Erythroblast (primary cell): ENCODE measurements around the gene CSMD2.

Experiments
- DNase-seq, 2 experiments: peaks; one replicate each; lab custom pipeline; 2025; lab: John Stamatoyannopoulos, UW
- GATA1 ChIP-seq: IDR thresholded peaks from 2 replicates; pipeline ENCODE4 v1.6.1; 2011; ENCODE audit warnings: low read depth, mild to moderate bottlenecking, control low read depth, low read length, moderate library complexity
- POLR2A ChIP-seq: IDR thresholded peaks from 2 replicates; pipeline ENCODE4 v1.6.1; 2011; ENCODE audit warnings: mild to moderate bottlenecking, low read length

CSMD2 gene

GRCh38 chr1:33716976-33717688 lies 447.9 kb downstream of the CSMD2 start:
- TF ChIP-seq GATA1 (no peak), POLR2A (no peak)
- DNase-seq: no peak

- DNase-seq: no peak
- TF ChIP-seq GATA1 (no peak), POLR2A (no peak)
These were observed 449.7 kb downstream of the CSMD2 start for GRCh38 chr1:33715195-33715811.

DNA sequence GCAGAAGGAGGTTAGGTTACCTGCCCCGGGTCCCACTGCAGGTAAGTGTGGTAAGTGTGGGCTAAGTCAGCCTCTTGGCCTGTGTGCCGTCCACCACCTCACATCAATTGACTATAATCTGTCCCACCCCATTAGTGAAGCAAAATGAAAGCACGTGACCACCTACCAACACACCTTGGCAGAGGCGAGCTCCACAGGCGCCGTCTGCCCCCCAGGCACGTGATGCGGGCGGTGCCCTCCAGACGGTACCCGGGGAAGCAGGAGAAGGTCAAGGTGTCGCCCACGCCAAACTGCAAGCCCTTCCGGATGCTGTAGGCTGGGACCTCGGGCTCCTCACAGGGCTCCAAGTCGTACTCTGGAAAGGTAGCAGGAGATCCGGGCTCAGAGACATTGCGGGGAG lies 450.6 kb downstream of the CSMD2 start:
- DNase-seq: no peak
- TF ChIP-seq GATA1 (no peak), POLR2A (no peak)

DNA sequence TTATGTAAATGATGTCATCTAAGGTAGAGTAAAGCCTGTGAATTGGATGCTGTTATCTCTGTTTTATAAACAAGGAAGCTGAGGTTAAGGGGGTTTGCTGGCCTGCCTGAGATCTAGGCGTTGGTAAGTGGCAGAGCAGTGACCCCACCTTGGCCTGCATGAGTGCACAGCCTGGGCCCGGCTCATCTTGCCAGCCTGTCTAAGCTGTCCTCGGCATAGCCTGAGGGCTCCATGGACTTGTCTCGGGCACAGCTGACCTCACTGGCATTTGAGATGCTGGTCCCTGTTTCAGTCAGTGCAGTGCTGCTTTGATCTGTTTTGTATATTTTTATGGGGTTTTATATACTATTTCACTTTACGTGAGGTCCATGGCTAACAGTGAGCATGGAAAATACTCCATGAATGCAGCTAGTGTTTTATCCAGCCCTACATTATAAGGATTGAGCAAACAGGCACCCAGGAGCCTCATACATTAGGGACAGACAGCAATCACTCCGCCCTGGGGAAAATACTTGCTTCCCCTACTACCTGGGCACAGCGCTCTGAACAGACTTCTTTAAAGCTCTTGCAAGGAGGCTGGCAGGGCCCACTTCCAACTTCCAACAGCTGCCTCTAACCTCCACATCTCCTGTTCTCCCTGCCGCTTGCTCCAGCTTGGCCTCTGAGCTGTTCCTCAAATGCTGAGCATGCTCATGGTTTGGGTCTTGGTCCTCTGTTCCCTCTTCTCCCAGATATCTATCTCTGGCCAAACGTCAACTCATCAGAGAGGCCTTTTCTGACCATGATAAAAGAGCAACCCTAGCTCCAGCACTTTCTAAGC lies 451.8 kb downstream of the CSMD2 start:
- no peak for TF ChIP-seq POLR2A
- TF ChIP-seq GATA1: no peak
- DNase-seq: no peak

GRCh38 chr1:33712186-33712585 lies 452.8 kb downstream of the CSMD2 start:
- TF ChIP-seq POLR2A (no peak), GATA1 (no peak)
- no peak for DNase-seq

DNA sequence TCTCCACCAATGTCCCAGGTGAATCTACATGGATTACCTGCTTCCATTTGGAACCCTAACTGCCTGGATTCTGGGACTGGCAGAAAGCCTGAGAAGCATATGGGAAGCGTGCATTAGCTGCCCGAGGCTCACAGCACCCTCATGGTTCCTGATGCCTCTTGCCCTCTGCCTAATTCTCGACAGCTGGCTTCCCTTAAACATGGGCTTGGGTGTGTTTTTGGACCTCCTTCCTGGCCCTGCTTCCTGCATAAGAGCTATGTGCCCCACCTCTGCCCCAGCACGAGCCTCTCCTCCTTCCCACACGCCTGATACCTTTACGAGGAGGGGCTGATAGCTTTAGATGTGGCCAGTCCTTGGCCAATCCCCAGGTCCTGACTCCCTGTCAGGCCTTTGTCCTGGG lies 453.5 kb downstream of the CSMD2 start:
- TF ChIP-seq POLR2A: no peak
- TF ChIP-seq GATA1: no peak
- no peak for DNase-seq

GRCh38 chr1:33710967-33711366 lies 454.1 kb downstream of the CSMD2 start:
- DNase-seq: no peak
- no peak for TF ChIP-seq GATA1
- TF ChIP-seq POLR2A: no peak

GRCh38 chr1:33709783-33710718 lies 455.0 kb downstream of the CSMD2 start:
- TF ChIP-seq GATA1: no peak
- no peak for TF ChIP-seq POLR2A
- no peak for DNase-seq

- no peak for DNase-seq
- TF ChIP-seq POLR2A (no peak), GATA1 (no peak)
These were observed 455.8 kb downstream of the CSMD2 start for GRCh38 chr1:33709174-33709782.

- no peak for DNase-seq
- no peak for TF ChIP-seq POLR2A
- TF ChIP-seq GATA1: no peak
These were observed 458.3 kb downstream of the CSMD2 start for GRCh38 chr1:33706634-33707255.

DNA sequence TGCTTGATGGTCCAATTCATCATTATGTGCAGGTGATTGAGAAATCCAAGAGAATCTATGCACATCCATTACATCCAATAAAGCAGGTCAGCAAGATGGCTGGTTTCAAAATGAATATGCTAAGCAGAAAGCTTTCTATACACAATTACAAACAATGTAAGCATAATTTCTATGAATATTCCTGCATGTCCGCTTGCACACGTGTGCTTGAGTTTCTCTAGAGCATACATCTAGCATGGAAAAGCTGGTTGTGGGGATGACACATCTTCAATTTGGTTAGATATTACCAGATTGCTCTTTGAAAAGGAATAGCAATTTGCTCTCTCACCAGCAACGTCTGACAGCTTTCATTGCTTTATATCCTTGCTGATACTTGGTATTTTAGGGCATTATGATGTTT lies 461.6 kb downstream of the CSMD2 start:
- TF ChIP-seq GATA1: no peak
- TF ChIP-seq POLR2A: no peak
- no peak for DNase-seq

GRCh38 chr1:33698361-33699035 lies 466.5 kb downstream of the CSMD2 start:
- TF ChIP-seq POLR2A: no peak
- no peak for DNase-seq

GRCh38 chr1:33697816-33698215 lies 467.2 kb downstream of the CSMD2 start:
- TF ChIP-seq POLR2A (no peak), GATA1 (no peak)
- no peak for DNase-seq
